ENCODE results near the gene CLPSL1. TPM values are rescaled to one million over a fixed set of nuclear protein-coding genes. Genes with fewer than 3 reads are reported as not detected.

CLPSL1 gene
- total and polyA plus RNA-seq, 2 donors (not counting 3 experiments of a cell fraction or from before 2014, with no cell fraction given), result not detected

DNA sequence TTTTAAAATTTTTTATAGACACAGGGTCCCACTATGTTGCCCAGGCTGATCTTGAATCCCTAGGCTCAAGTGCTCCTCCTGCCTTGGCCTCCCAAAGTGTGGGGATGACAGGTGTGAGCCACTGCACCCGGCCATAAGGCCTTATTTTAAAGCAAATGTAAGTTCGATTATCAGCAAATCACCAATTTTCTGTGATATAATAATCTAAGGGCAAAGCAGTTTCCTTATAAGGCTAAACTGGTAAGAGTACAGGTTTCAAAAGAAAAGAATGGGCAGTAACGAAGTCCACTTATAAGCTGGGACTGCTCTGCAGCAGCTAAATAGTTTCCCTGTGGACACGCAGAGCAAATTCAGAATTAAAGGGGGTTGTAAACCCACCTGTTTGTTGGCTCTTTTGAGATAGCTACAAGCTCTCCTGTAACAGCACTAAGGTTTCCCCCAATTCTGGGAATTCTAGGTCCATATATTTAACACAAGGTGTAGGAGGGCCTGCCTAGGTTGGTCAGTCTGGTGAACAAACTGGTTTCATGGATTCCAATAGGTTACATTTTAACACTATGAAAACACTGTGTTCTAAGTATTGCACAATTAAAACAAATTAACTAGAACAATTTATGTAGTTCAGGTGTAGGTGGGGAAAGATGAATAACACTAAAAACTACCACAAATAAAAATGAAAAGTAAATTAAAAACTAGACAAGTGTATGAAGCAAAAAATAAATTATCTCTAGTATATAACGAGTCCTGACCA lies 50.6 kb downstream of the CLPSL1 start:
- H3K9ac ChIP-seq (replicated peaks; ENCODE audit: extremely low read depth, insufficient read depth, low read length), result no peak overlapping the region
- H3K27ac ChIP-seq (ENCODE audit: insufficient read depth, low read depth, low read length), result no peak overlapping the region
- no peaks in the 10 kb centered on the region for H3K9me1 ChIP-seq (replicated peaks; ENCODE audit: control insufficient read depth, extremely low read depth, insufficient read depth, low read length)
- no peaks in the 10 kb centered on the region for H3K4me1 ChIP-seq (ENCODE audit: control insufficient read depth, extremely low read depth, insufficient read depth, low read length)
- no peaks in the 10 kb centered on the region for H3K9me3 ChIP-seq (replicated peaks; ENCODE audit: control insufficient read depth, insufficient read depth, low read length)
- H3K4me3 ChIP-seq (replicated peaks in 1 of 3; ENCODE audit: insufficient read depth in 1 of 3, low read depth in 1 of 3, low read length in 3 of 3), result no peak overlapping the region
- no TSS peak for BruUV-seq (replicated peaks)
- ChIA-PET POLR2A (no interaction called here), CTCF (no interaction called here)
- intact Hi-C loops (cut with micrococcal nuclease), result no loop called here
- H3K4me2 ChIP-seq (ENCODE audit: insufficient read depth, low read length), result no peak overlapping the region
- H3K27me3 ChIP-seq (ENCODE audit: control insufficient read depth in 2 of 2, insufficient read depth in 2 of 2, low read length in 2 of 2), result no peaks in the 10 kb centered on the region
- no peak overlapping the region for H2AFZ ChIP-seq (ENCODE audit: low read depth, low read length)
- TF ChIP-seq GATA2 (IDR thresholded peaks at IDR 0.05; ENCODE audit: insufficient read depth, insufficient read length, low read depth, low read length) (no peak), CTCF (IDR thresholded peaks at IDR 0.05; ENCODE audit: extremely low read depth in 1 of 2, insufficient read depth in 1 of 2, low read depth in 1 of 2, low read length in 2 of 2) (no peak), FOS (IDR thresholded peaks at IDR 0.05; ENCODE audit: borderline replicate concordance, insufficient read depth, low read length) (no peak), MYC (IDR thresholded peaks at IDR 0.05; ENCODE audit: low read depth, low read length) (no peak), EZH2 (IDR thresholded peaks at IDR 0.05; ENCODE audit: borderline replicate concordance, low read depth, low read length, severe bottlenecking) (no peak), POLR2AphosphoS5 (IDR thresholded peaks at IDR 0.05; ENCODE audit: insufficient read depth, low read depth, low read length) (no peak), MAX (IDR thresholded peaks at IDR 0.05; ENCODE audit: insufficient read depth, insufficient read length) (no peak), POLR2A (IDR thresholded peaks at IDR 0.05; ENCODE audit: low read depth, low read length) (no peak), JUN (IDR thresholded peaks at IDR 0.05; ENCODE audit: borderline replicate concordance, insufficient read depth, insufficient read length, low read depth) (no peak)
- FAIRE-seq, result no peak
- H4K20me1 ChIP-seq (replicated peaks; ENCODE audit: control insufficient read depth, extremely low read depth, insufficient read depth, low read length), result no peaks in the 10 kb centered on the region
- peaks cover 7 to 8% of the 10 kb centered on the region in 2 experiments for H3K36me3 ChIP-seq (ENCODE audit: control insufficient read depth in 2 of 2, extremely low read depth in 1 of 2, insufficient read depth in 2 of 2, low read length in 2 of 2)
- dilution Hi-C loops (cut with MboI; ENCODE audit: extremely low pct_ligation_motif_present, low sequenced_read_pairs), result no loop called here
- DNase-seq (ENCODE audit: low read depth, low spot score), result no peak
- no peaks in the 10 kb centered on the region for H3K79me2 ChIP-seq (ENCODE audit: control insufficient read depth, insufficient read depth, low read length)
